Putamen (tissue), 1 donor: ENCODE results near the gene NBPF1.
"Not testable (repeated sequence)": the region's sequence is repeated elsewhere in the genome, so short reads cannot be mapped to it uniquely, and the experiment has no call there.

ENCODE experiments used
- DNase-seq: peaks from one replicate; pipeline ENCODE4 v3.0.0-alpha.2; 2016; ENCODE audit warnings: low spot score

NBPF1 gene

GRCh38 chr1:16545682-16546095 is 67.7 kb downstream of the NBPF1 start:
- not testable (repeated sequence) for DNase-seq

DNA sequence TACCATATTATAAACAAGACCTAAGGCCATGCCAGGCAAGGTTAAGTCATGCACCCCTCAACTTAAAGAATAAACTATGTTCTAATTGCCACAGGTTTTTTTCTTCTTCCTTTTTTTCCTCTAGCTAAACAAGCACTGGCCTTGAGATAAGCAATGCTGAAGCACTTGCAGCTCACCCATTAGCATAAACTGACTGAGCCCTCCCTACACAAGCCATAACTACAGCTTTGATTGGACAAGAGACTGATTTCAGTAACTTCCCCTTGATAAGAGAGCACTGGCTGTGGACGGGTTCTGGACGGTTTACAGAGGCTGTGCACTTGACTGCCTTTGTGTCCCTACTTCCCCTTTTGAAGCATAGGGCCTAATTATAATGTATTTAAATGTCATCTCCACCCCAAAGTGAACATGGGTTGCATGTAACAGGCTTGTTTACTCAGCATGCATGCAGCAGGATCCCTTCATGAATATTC is 72.9 kb downstream of the NBPF1 start:
- not testable (repeated sequence) for DNase-seq

GRCh38 chr1:16537528-16537927 is 75.8 kb downstream of the NBPF1 start:
- DNase-seq: not testable (repeated sequence)

DNA sequence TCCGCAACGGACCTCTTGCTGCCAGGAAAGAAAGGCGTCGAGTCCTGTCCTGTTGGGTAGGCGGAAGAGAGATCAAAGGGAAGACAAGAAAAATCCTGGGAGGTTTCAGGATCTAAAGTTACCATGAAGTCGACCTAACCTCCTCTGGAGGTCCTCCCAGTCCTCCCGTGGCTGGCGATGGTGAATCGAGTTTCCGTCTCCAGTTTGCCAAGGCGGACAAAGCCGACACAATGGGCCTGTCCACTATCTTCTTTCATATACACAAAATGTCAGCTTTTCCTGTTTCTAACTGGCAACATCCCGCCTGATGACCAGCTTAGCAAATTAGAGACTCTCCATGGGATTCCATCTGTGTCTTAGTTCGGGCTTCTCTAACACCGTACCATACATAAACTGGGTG is 76.6 kb downstream of the NBPF1 start:
- DNase-seq: not testable (repeated sequence)

GRCh38 chr1:16535898-16536297 is 77.5 kb downstream of the NBPF1 start:
- not testable (repeated sequence) for DNase-seq

GRCh38 chr1:16535487-16535886 is 77.9 kb downstream of the NBPF1 start:
- not testable (repeated sequence) for DNase-seq

DNA sequence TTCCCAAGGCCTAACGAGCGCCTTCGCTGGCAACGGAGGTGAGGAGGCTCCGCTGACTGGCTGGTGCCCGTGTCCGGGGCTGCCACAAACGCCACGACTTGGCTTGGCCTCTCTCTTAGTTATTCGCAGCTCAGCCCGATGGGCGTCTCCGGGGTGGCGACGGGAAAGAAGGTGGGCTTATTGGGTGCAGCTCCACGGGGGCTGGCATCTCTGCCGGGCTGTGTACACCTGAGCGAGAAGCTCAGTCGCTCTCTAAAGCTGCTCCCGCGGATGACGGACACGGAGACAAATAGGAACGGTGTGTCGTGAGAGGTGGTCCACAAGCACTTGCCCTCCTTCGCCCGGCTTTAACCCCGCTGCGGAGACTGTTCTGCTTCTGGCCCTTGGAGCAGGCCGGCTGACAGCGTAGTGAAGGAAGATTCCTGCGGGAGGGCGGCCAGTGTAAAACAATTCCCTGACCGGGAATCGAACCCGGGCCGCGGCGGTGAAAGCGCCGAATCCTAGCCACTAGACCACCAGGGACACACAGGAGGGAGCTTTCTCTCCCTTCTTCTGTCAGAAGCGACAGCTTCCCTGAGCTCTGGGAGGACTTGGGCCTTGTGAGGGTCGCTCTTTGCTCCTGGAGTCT is 78.4 kb downstream of the NBPF1 start:
- DNase-seq: peak; percentile 25

DNA sequence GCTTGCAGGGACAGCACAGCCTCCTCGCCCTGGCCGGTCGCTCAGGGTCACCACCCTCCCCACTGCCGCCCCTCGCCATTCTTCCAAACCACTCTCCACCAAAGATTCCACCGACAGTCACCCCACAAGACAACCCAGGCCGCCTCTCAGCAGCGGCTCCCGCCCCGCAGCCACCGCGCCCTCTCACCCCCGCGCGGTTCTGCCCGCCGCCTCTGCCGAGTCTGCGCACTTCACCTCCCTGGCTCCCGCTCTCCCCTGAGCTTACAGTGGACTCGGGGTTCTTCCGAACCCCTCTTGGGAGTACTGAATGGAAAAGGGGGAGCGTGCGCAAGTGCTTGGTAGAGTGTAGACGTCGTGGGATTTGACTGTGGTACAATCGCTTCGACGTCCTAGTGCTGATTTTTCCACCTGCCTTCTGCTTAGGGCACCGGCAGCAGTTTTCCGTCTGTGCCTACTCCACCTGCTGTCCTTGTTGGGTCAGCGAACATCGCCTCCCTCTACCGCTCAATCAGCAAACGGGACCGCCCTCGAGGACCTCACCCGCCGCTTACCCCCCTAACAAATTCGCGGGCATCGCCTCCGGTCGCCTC is 79.0 kb downstream of the NBPF1 start:
- not testable (repeated sequence) for DNase-seq

- not testable (repeated sequence) for DNase-seq
These were observed 81.0 kb downstream of the NBPF1 start for GRCh38 chr1:16532235-16532991.

- DNase-seq: not testable (repeated sequence)
These were observed 85.0 kb downstream of the NBPF1 start for GRCh38 chr1:16528338-16528737.

GRCh38 chr1:16525769-16526168 is 87.6 kb downstream of the NBPF1 start:
- not testable (repeated sequence) for DNase-seq

DNA sequence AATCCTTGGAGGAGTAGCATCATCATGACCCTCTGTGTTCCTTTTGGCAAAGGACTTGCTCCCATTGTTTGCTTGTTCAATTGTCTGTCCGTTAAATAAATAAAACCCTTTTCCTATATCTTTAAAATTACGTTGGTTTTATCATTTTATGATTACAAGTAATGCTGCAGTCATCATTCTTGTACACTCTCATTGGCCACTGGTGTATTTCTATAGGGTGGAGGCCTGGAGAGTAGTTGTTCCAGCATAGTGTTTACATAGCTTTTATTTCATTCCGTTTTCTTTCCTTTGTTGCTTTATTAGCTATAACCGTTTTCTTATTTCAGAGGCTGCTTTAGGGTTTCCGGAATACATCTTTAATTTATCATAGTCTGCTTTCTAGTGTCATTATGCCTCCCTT is 91.7 kb downstream of the NBPF1 start:
- not testable (repeated sequence) for DNase-seq

GRCh38 chr1:16521288-16521583 is 92.1 kb downstream of the NBPF1 start:
- DNase-seq: no peak

GRCh38 chr1:16520435-16521287 is 92.7 kb downstream of the NBPF1 start:
- not testable (repeated sequence) for DNase-seq

DNA sequence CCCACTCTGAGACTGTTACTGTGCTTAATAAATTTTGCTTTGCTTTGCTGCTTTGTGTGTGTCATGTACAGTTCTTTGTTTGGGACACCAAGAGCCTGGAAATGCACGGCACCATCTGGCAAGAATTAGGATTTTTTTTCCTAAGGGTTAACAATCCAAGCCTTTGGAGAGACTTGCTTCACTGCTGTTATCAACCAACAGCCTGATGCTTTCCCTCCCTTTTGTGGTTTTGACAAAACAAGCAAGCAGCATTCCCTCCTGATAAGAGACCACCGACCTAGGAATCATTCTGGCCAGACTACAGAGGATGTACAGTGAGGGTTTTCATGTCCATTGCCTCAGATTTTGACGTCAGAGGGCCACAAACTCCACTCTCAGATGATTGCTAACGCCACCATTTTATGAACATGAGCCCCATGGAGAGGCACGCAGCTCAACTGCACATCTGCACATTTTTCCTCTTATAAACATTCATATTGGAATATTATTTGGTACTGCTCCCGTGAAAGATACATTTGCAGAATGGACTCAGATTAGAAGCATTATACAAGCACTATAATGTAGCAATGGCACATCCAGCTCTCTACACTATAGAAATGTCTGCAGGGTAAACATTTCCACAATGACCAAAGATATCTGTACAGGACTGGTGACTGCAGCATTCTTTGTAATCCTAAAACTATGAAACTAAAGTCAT is 94.0 kb downstream of the NBPF1 start:
- not testable (repeated sequence) for DNase-seq

DNA sequence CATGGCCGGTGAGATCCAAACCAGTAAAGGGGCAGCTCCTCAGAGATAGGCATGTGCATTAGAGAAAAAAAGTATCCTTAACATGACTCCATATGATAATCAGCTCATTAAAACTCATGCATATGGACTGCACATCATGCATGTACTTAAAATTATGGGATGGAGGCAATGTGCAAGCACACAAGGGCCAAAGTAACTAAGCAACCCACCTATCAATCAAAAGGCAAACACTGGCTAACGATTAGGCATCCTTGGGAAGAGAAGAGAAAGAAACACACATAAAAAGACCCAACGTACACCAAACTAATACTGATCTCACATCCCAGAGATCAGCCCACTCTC is 94.5 kb downstream of the NBPF1 start:
- not testable (repeated sequence) for DNase-seq

DNA sequence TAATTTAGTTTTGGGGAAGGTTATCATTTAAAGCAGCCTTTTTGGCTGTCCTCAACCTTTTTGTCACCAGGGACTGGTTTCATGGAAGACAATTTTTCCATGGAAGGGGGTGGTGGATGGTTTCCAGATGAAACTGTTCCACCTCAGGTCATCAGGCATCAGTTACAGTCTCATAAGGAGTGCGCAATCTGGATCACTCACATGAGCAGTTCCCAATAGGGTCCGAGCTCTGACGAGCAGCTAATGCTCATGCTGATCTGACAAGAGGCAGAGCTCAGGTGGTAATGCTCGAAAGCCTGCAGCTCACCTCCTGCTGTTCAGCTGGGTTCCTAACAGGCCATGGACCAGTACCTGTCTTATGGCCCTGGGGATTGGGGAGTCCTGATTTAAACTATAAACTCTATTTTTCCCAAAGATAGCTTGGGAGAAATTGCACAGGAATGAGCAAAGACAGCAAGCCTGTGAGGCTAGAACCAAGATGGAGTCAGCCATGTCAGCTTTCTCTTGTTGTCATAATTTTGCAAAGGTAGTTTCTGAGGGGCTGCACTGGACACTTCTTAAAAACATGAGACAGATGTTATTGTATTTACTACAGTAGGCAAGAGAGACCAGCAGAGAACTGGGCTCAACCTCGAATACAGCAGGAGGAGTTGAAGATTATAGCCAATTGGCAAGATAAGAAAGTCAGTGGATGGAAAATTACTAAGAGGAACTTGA is 96.5 kb downstream of the NBPF1 start:
- not testable (repeated sequence) for DNase-seq

- DNase-seq: peak; percentile 74
These were observed 99.0 kb downstream of the NBPF1 start, which contains the start of gene RNU1-1 for GRCh38 chr1:16514107-16515055. TSS of gene RNU1-1 (minus strand) at chr1:16514285.

- DNase-seq: peak; percentile 71
These were observed 99.8 kb downstream of the NBPF1 start for GRCh38 chr1:16513412-16514106.
